Choroid plexus epithelial cell (primary cell): Measurements from ENCODE around the gene PSEN2.

Experiments
- DNase-seq: peaks from one replicate; pipeline ENCODE4 v3.0.0-alpha.2; 2010; ENCODE audit warnings: low read depth
- H3K4me3 ChIP-seq: 2 replicates; pipeline ENCODE4 v1.5.1; 2011; ENCODE audit warnings: low read depth, mild to moderate bottlenecking, control low read depth, low read length, moderate library complexity
- CTCF ChIP-seq: conservative IDR thresholded peaks from 2 replicates; pipeline ENCODE4 v1.5.1; 2011; ENCODE audit warnings: low read depth, mild to moderate bottlenecking, control low read depth, inconsistent platforms, low read length, moderate library complexity

The PSEN2 gene

GRCh38 chr1:226943156-226943555 lies 72.7 kb downstream of the PSEN2 start:
- TF ChIP-seq CTCF, result no peak
- no peak overlapping the region for H3K4me3 ChIP-seq
- no peak for DNase-seq

- no peak overlapping the region for H3K4me3 ChIP-seq
- DNase-seq, result no peak
- TF ChIP-seq CTCF, result no peak
Observed at GRCh38 chr1:226943927-226944326, 73.5 kb downstream of the PSEN2 start.

GRCh38 chr1:226945106-226945857 lies 74.9 kb downstream of the PSEN2 start:
- no peak for DNase-seq
- H3K4me3 ChIP-seq, result no peak overlapping the region
- no peak for TF ChIP-seq CTCF
